ENCODE results near the gene TDRD7. TPM values are rescaled to one million over a fixed set of nuclear protein-coding genes. Genes with fewer than 3 reads are reported as not detected.
A peak's percentile ranks its signal among the peaks of the same experiment; 100 is the strongest.

The TDRD7 gene
- total RNA-seq, 1 experiment from 2014 or later, result 2.8 TPM

DNA sequence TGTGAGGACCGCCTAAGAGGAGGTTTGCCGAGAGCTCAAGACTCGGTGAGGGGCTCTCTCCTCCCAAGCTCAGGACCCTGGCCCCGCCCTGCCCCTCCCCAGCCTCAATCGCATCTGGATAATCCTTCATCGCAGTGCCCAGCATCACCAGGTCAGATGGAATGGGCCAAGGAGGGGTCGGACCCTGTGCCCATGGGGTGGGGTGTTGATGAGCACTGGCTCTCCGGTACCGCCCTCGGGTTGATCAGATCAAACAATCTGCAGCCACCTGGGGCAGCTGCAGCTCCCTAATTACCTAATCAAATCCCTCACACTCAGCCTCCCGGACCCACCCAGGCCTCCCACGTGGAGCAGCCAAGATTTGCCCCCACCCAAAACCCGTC, 24.4 kb upstream of the TDRD7 start:
- TF ChIP-seq, protein P1, sequence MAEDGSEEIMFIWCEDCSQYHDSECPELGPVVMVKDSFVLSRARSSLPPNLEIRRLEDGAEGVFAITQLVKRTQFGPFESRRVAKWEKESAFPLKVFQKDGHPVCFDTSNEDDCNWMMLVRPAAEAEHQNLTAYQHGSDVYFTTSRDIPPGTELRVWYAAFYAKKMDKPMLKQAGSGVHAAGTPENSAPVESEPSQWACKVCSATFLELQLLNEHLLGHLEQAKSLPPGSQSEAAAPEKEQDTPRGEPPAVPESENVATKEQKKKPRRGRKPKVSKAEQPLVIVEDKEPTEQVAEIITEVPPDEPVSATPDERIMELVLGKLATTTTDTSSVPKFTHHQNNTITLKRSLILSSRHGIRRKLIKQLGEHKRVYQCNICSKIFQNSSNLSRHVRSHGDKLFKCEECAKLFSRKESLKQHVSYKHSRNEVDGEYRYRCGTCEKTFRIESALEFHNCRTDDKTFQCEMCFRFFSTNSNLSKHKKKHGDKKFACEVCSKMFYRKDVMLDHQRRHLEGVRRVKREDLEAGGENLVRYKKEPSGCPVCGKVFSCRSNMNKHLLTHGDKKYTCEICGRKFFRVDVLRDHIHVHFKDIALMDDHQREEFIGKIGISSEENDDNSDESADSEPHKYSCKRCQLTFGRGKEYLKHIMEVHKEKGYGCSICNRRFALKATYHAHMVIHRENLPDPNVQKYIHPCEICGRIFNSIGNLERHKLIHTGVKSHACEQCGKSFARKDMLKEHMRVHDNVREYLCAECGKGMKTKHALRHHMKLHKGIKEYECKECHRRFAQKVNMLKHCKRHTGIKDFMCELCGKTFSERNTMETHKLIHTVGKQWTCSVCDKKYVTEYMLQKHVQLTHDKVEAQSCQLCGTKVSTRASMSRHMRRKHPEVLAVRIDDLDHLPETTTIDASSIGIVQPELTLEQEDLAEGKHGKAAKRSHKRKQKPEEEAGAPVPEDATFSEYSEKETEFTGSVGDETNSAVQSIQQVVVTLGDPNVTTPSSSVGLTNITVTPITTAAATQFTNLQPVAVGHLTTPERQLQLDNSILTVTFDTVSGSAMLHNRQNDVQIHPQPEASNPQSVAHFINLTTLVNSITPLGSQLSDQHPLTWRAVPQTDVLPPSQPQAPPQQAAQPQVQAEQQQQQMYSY (CRISPR knock-in tag; IDR thresholded peaks at IDR 0.05), result no peak
- TF ChIP-seq JAZF1 (CRISPR knock-in tag; IDR thresholded peaks at IDR 0.05) (no peak), SMAD3 (CRISPR knock-in tag; IDR thresholded peaks at IDR 0.05; ENCODE audit: borderline replicate concordance) (no peak), TP53 (CRISPR knock-in tag; IDR thresholded peaks at IDR 0.05) (no peak), ZNF138 (CRISPR knock-in tag; conservative IDR thresholded peaks at IDR 0.05) (no peak), FOXJ3 (CRISPR knock-in tag; IDR thresholded peaks at IDR 0.05; ENCODE audit: borderline replicate concordance) (no peak), OVOL2 (CRISPR knock-in tag; IDR thresholded peaks at IDR 0.05; ENCODE audit: borderline replicate concordance) (no peak), CBFB (CRISPR knock-in tag; IDR thresholded peaks at IDR 0.05; ENCODE audit: low read depth) (no peak), SMAD4 (CRISPR knock-in tag; IDR thresholded peaks at IDR 0.05) (no peak), ZNF121 (CRISPR knock-in tag; IDR thresholded peaks at IDR 0.05) (no peak), ATF1 (CRISPR knock-in tag; IDR thresholded peaks at IDR 0.05) (no peak), NR3C1 (CRISPR knock-in tag; conservative IDR thresholded peaks at IDR 0.05; ENCODE audit: low read depth) (no peak), NR1H2 (CRISPR knock-in tag; IDR thresholded peaks at IDR 0.05) (no peak)
- ChIA-PET POLR2A (no interaction called here), CTCF (interaction anchor here (0.6 to 3.1 kb wide), 24 partner anchors 9 to 533 kb away, joined by 3 to 21 read pairs (median 3); partner anchors contain the start of genes TDRD7, TMOD1 and ZNF782)
- ATAC-seq, result no peak
- DNase-seq (ENCODE audit: low spot score), result no peak
- H3K27me3 Mint-ChIP-seq (ENCODE audit: low read depth), result peaks cover 11% of the 10 kb centered on the region
- H3K36me3 Mint-ChIP-seq, result no peaks in the 10 kb centered on the region; the same call in 1 of the 2 replicates
- peak overlapping the region; percentile 41 for H3K4me3 Mint-ChIP-seq
- peaks cover 24% of the 10 kb centered on the region for H3K4me1 Mint-ChIP-seq
- H3K9me3 Mint-ChIP-seq, result peaks cover 15% of the 10 kb centered on the region
- no peak overlapping the region for H3K27ac Mint-ChIP-seq

DNA sequence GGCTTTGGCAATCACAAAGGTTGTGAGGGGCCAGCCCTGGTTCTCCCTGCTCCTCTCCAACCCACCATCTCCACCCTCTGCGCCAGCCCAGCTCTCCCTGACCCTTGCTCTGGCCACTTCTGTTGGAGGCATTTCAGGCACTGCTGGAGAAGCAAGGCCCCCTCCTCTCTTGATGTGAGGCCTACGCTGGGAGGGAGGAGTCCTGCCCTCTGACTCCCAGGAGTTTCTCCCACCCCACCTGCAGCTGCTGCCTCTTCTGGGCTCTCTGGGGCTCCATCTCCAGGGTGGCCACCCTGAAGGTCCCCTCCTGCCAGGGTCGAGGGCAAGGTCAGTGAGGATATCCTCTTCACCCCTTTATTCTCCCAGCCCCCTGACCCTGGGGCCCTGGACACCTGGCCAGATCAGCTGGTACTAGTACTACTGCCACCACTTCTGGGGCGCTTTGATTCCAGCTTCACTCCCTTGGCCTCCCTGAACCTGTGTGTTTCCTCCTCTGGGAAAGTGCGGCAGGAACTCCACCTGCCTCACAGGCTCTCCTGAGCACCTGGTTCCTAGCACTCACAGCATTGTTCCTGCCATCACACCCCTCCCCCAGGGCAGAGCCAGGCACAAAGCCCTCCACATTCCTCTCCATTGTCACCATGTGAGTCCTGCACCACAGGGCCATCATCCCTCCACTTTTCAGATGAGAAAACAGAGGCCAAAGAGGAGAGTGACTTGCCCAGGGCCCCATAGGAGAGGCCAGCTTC, 23.8 kb upstream of the TDRD7 start:
- TF ChIP-seq ZNF121 (CRISPR knock-in tag; IDR thresholded peaks at IDR 0.05) (no peak), GTF2I (CRISPR knock-in tag; conservative IDR thresholded peaks at IDR 0.05) (0 out of 2 replicates have a peak, but pooled peaks have one; percentile 39)
- Mint-ChIP-seq H3K27me3 (ENCODE audit: low read depth) (peaks cover 11% of the 10 kb centered on the region), H3K27ac (no peak overlapping the region), H3K4me1 (peaks cover 24% of the 10 kb centered on the region), H3K4me3 (peak overlapping the region; percentile 47; the same call in 1 of the 2 replicates), H3K9me3 (peaks cover 15% of the 10 kb centered on the region), H3K36me3 (no peaks in the 10 kb centered on the region; the same call in 1 of the 2 replicates)
- DNase-seq (ENCODE audit: low spot score) (no peak), ATAC-seq (peak; percentile 25)
- ChIA-PET CTCF (interaction anchor here (0.8 to 3.1 kb wide), 15 partner anchors 10 to 320 kb away, joined by 3 to 21 read pairs (median 4); partner anchors contain the start of genes TDRD7 and TMOD1), POLR2A (no interaction called here)

DNA sequence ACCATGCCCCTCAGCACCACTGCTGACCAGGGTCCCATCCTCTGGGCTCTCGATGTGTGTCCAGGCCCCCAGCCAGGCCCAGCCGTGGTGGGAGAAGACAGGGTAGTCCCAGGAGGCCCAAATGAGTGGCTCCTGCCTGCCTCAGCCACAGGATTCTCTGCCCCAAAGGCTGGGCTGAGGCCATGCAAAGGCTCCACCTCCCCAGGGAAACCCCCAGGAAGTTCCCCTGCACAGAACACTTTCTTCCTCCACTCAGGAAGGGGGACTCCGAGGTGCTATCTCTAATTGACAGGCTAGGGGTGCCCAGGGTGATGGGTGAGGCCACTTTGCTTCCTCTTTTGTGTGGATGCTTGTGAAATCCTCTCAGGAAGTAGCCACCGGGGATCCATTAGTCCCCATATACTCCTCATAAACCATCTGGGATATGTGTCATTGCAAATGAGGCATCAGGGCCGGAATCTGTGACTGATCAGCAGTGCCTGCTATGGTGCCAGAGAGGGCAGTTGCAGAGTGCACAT, 23.1 kb upstream of the TDRD7 start:
- DNase-seq (ENCODE audit: low spot score) (no peak), ATAC-seq (no peak)
- Mint-ChIP-seq H3K4me1 (peaks cover 24% of the 10 kb centered on the region), H3K4me3 (no peak overlapping the region), H3K27ac (no peak overlapping the region), H3K9me3 (peaks cover 15% of the 10 kb centered on the region), H3K36me3 (no peaks in the 10 kb centered on the region; the same call in 1 of the 2 replicates), H3K27me3 (ENCODE audit: low read depth) (peaks cover 11% of the 10 kb centered on the region)
- CTCF ChIA-PET, result interaction anchor here (2.7 kb wide), 2 partner anchors 9 to 24 kb away, joined by 14 to 17 read pairs; partner anchors contain the start of gene TDRD7
- POLR2A ChIA-PET, result no interaction called here
- TF ChIP-seq FOXP1 (CRISPR knock-in tag; IDR thresholded peaks at IDR 0.05; ENCODE audit: borderline replicate concordance) (no peak), GRHL2 (CRISPR knock-in tag; IDR thresholded peaks at IDR 0.05; ENCODE audit: insufficient replicate concordance, severe bottlenecking) (no peak), TCF7 (CRISPR knock-in tag; IDR thresholded peaks at IDR 0.05; ENCODE audit: low read depth) (no peak), RELA (CRISPR knock-in tag; IDR thresholded peaks at IDR 0.05; ENCODE audit: borderline replicate concordance) (no peak), NR1H2 (CRISPR knock-in tag; IDR thresholded peaks at IDR 0.05) (no peak), PRRX2 (CRISPR knock-in tag; IDR thresholded peaks at IDR 0.05) (no peak), FOXJ3 (CRISPR knock-in tag; IDR thresholded peaks at IDR 0.05; ENCODE audit: borderline replicate concordance) (no peak), MYBL2 (CRISPR knock-in tag; IDR thresholded peaks at IDR 0.05) (no peak), NR2C2 (CRISPR knock-in tag; IDR thresholded peaks at IDR 0.05) (no peak), TP53 (CRISPR knock-in tag; IDR thresholded peaks at IDR 0.05) (no peak)
- TF ChIP-seq, protein P2, sequence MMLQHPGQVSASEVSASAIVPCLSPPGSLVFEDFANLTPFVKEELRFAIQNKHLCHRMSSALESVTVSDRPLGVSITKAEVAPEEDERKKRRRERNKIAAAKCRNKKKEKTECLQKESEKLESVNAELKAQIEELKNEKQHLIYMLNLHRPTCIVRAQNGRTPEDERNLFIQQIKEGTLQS (CRISPR knock-in tag; conservative IDR thresholded peaks at IDR 0.05), result no peak
- TF ChIP-seq, protein P3, sequence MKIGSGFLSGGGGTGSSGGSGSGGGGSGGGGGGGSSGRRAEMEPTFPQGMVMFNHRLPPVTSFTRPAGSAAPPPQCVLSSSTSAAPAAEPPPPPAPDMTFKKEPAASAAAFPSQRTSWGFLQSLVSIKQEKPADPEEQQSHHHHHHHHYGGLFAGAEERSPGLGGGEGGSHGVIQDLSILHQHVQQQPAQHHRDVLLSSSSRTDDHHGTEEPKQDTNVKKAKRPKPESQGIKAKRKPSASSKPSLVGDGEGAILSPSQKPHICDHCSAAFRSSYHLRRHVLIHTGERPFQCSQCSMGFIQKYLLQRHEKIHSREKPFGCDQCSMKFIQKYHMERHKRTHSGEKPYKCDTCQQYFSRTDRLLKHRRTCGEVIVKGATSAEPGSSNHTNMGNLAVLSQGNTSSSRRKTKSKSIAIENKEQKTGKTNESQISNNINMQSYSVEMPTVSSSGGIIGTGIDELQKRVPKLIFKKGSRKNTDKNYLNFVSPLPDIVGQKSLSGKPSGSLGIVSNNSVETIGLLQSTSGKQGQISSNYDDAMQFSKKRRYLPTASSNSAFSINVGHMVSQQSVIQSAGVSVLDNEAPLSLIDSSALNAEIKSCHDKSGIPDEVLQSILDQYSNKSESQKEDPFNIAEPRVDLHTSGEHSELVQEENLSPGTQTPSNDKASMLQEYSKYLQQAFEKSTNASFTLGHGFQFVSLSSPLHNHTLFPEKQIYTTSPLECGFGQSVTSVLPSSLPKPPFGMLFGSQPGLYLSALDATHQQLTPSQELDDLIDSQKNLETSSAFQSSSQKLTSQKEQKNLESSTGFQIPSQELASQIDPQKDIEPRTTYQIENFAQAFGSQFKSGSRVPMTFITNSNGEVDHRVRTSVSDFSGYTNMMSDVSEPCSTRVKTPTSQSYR (CRISPR knock-in tag; IDR thresholded peaks at IDR 0.05), result no peak
- TF ChIP-seq, protein P4, sequence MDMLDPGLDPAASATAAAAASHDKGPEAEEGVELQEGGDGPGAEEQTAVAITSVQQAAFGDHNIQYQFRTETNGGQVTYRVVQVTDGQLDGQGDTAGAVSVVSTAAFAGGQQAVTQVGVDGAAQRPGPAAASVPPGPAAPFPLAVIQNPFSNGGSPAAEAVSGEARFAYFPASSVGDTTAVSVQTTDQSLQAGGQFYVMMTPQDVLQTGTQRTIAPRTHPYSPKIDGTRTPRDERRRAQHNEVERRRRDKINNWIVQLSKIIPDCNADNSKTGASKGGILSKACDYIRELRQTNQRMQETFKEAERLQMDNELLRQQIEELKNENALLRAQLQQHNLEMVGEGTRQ (CRISPR knock-in tag; IDR thresholded peaks at IDR 0.05), result no peak

Measured in WTC11 (cell line).